HepG2 (cell line): ENCODE measurements around the gene PPP1R14D. TPM values are rescaled to one million over a fixed set of nuclear protein-coding genes. Genes with fewer than 3 reads are reported as not detected.

Source experiments
- ATAC-seq: fragments of 200-7000 bp; cut with Tn5 transposase; 3 replicates; pipeline ENCODE4 v1.9.1; 2020; ENCODE audit warnings: mild to moderate bottlenecking, moderate library complexity
- BruUV-seq: library from RNA; stranded (reverse); fragments of 400-500 nt; replicated peaks from 2 replicates; lab custom pipeline; 2021; lab: Mats Ljungman, UMichigan
- CTCF ChIA-PET: fragments of 300-600 bp; formaldehyde crosslinking; extraction: SDS; loops from one replicate; lab custom pipeline; 2021; ENCODE audit warnings: low total read pairs, inconsistent platforms, low intra/inter-chr PET ratio; lab: Yijun Ruan, JAX
- POLR2A ChIA-PET: fragments of 350-600 bp; sonication (Branson Sonifier 250); formaldehyde crosslinking; loops from one replicate; lab custom pipeline; 2020; ENCODE audit warnings: antibody characterized with exemption, inconsistent platforms; lab: Yijun Ruan, JAX
- DNase-seq: peaks from one replicate; pipeline ENCODE4 v3.0.0-alpha.2; 2015; ENCODE audit warnings: low spot score
- FAIRE-seq: peaks from 3 replicates; lab custom pipeline; 2011; peaks lifted over from hg19 to GRCh38; lab: Jason Lieb, UNC
- H2AFZ ChIP-seq: one replicate; pipeline ENCODE4 v1.6.1; 2011; ENCODE audit warnings: low read length, inconsistent platforms
- H3K27ac ChIP-seq: fragments of 300-600 bp; 3 replicates; pipeline ENCODE4 v1.8.0; 2011; ENCODE audit warnings: mixed run types, mild to moderate bottlenecking, mixed read lengths, low read length, inconsistent platforms; ENCODE audit not compliant: insufficient read depth; ENCODE audit errors: extremely low read length
- H3K27me3 ChIP-seq, 2 experiments: fragments of 200-600 bp in 1 of 2; 2 replicates in 1 of 2; 3 replicates in 1 of 2; pipeline versions ENCODE4 v1.6.0 to v1.8.0; 2011; ENCODE audit warnings: low read length in 2 of 2, mild to moderate bottlenecking in 2 of 2, moderate library complexity in 2 of 2, inconsistent platforms in 1 of 2; ENCODE audit not compliant: insufficient read depth in 2 of 2, control insufficient read depth in 1 of 2
- H3K36me3 ChIP-seq, 2 experiments: fragments of 200-600 bp in 1 of 2; replicated peaks in 1 of 2; 2 replicates in 1 of 2; 3 replicates in 1 of 2; pipeline versions ENCODE4 v1.5.1 to v1.8.0; 2011; ENCODE audit warnings: low read length in 2 of 2, inconsistent platforms in 1 of 2; ENCODE audit not compliant: insufficient read depth in 2 of 2, control insufficient read depth in 1 of 2
- H3K4me1 ChIP-seq: 2 replicates; pipeline ENCODE4 v1.5.1; 2012; ENCODE audit warnings: low read length, inconsistent platforms; ENCODE audit not compliant: insufficient read depth
- H3K4me2 ChIP-seq: 2 replicates; pipeline ENCODE4 v1.6.0; 2011; ENCODE audit warnings: low read depth, low read length, inconsistent platforms
- H3K4me3 ChIP-seq, 3 experiments: fragments of 200-600 bp in 1 of 3; sonication (generic), shearing (Covaris generic) in 1 of 3; replicated peaks in 1 of 3; 2 replicates each; pipeline ENCODE4 v1.5.1; 2011 to 2016; ENCODE audit warnings: low read length in 3 of 3, inconsistent platforms in 2 of 3, low read depth in 2 of 3, mild to moderate bottlenecking in 2 of 3, control low read depth in 1 of 3, mixed read lengths in 1 of 3; ENCODE audit not compliant: insufficient read depth in 1 of 3
- H3K79me2 ChIP-seq: one replicate; pipeline ENCODE4 v1.6.1; 2011; ENCODE audit warnings: low read length, inconsistent platforms; ENCODE audit not compliant: insufficient read depth
- H3K9ac ChIP-seq: 2 replicates; pipeline ENCODE4 v1.6.0; 2011; ENCODE audit warnings: mild to moderate bottlenecking, low read depth, low read length, inconsistent platforms; ENCODE audit not compliant: insufficient read depth
- H3K9me3 ChIP-seq: 2 replicates; pipeline ENCODE4 v1.5.1; 2012; ENCODE audit warnings: mild to moderate bottlenecking, low read length
- H4K20me1 ChIP-seq: 2 replicates; pipeline ENCODE4 v1.6.0; 2011; ENCODE audit warnings: inconsistent platforms, mild to moderate bottlenecking, low read length, moderate library complexity; ENCODE audit not compliant: insufficient read depth
- DR1 ChIP-seq: sonication (generic); formaldehyde crosslinking; IDR thresholded peaks from 2 replicates; pipeline ENCODE4 v1.8.0; 2021; ENCODE audit warnings: mild to moderate bottlenecking, missing genetic modification reagents, inconsistent platforms
- KAT2B ChIP-seq: fragments of 150-350 bp; IDR thresholded peaks from 2 replicates; pipeline ENCODE4 v1.6.1; 2014; ENCODE audit warnings: low read depth, low read length, borderline replicate concordance
- LCORL ChIP-seq, 2 experiments: fragments of 450-650 bp in 1 of 2; sonication (generic) in 1 of 2; formaldehyde crosslinking in 1 of 2; IDR thresholded peaks; 2 replicates each; pipeline versions ENCODE4 v1.5.0 to v1.6.1; 2017 to 2020; ENCODE audit warnings: antibody characterized with exemption in 1 of 2, missing genetic modification reagents in 1 of 2
- SKI ChIP-seq: fragments of 450-650 bp; IDR thresholded peaks from one replicate; pipeline ENCODE4 v1.6.1; 2018; ENCODE audit warnings: mild to moderate bottlenecking; ENCODE audit not compliant: partially characterized antibody
- SRY ChIP-seq: sonication (generic); formaldehyde crosslinking; IDR thresholded peaks from 2 replicates; pipeline ENCODE4 v1.8.0; 2022; ENCODE audit warnings: mild to moderate bottlenecking, missing genetic modification reagents
- ZNF256 ChIP-seq: sonication (generic); formaldehyde crosslinking; conservative IDR thresholded peaks from 2 replicates; pipeline ENCODE4 v1.4.0; 2020; ENCODE audit warnings: missing genetic modification reagents
- ZNF446 ChIP-seq: sonication (generic); formaldehyde crosslinking; IDR thresholded peaks from 2 replicates; pipeline ENCODE4 v1.5.0; 2020; ENCODE audit warnings: mild to moderate bottlenecking, missing genetic modification reagents
- ZNF484 ChIP-seq: sonication (generic); formaldehyde crosslinking; IDR thresholded peaks from 2 replicates; pipeline ENCODE4 v1.5.1; 2020; ENCODE audit warnings: mild to moderate bottlenecking, low read depth, missing genetic modification reagents, borderline replicate concordance
- ZNF530 ChIP-seq: sonication (generic); formaldehyde crosslinking; IDR thresholded peaks from 2 replicates; pipeline ENCODE4 v1.5.0; 2020; ENCODE audit warnings: low read depth, mild to moderate bottlenecking, missing genetic modification reagents
- ZNF713 ChIP-seq: sonication (generic); formaldehyde crosslinking; IDR thresholded peaks from 2 replicates; pipeline ENCODE4 v1.4.0; 2020; ENCODE audit warnings: mild to moderate bottlenecking, missing genetic modification reagents
- ZNF879 ChIP-seq: sonication (generic); formaldehyde crosslinking; IDR thresholded peaks from 2 replicates; pipeline ENCODE4 v1.8.1; 2023; ENCODE audit warnings: missing genetic modification reagents
- WGBS: methylation state at CpG from one replicate; pipeline ENCODE4 v1.1.6; 2017; ENCODE audit warnings: low lambda C conversion rate; 5-methylcytosine and 5-hydroxymethylcytosine counted together
- in situ Hi-C: cut with HindIII; loops from 2 replicates; pipeline ENCODE4 v1.10.0; 2017; ENCODE audit warnings: low pct_unique_long_range_greater_than_20kb; ENCODE audit not compliant: extremely low pct_ligation_motif_present
- intact Hi-C: fragments of 100-400 bp; cut with micrococcal nuclease; formaldehyde crosslinking; loops from one replicate; pipeline ENCODE4 v1.10.0; 2022; ENCODE audit not compliant: unreplicated experiment
- polyA plus RNA-seq, 8 experiments: library from polyadenylated mRNA; depleted of rRNA in 3 of 8; stranded (reverse) in 7 of 8; unstranded in 1 of 8; fragments of >200 nt; fragmentation: Illumina TruSeq in 4 of 8; extraction: Trizol in 4 of 8; gene quantifications; 2 replicates each; pipeline versions ENCODE4 v1.2.1 to v1.2.3, GENCODE V29; 2011 to 2016; ENCODE audit warnings: low read depth in 4 of 8, missing spikeins in 1 of 8, mixed read lengths in 1 of 8; ENCODE audit not compliant: insufficient read depth in 1 of 8
- total RNA-seq, 5 experiments: library from RNA; depleted of rRNA; stranded (reverse); fragments of >200 nt; fragmentation: Illumina TruSeq; extraction: Trizol; gene quantifications; 2 replicates each; pipeline ENCODE4 v1.2.3, GENCODE V29; 2016; ENCODE audit warnings: low read depth in 1 of 5
- TF ChIP-seq, protein P1 (sequence below): sonication (generic); formaldehyde crosslinking; IDR thresholded peaks from one replicate; pipeline ENCODE4 v1.5.1; 2020; ENCODE audit warnings: mild to moderate bottlenecking, missing genetic modification reagents; ENCODE audit errors: not compliant biosample characterization
- TF ChIP-seq, protein P2 (sequence below): sonication (generic); formaldehyde crosslinking; IDR thresholded peaks from 2 replicates; pipeline ENCODE4 v1.5.1; 2020; ENCODE audit warnings: mild to moderate bottlenecking, moderate library complexity, missing genetic modification reagents

The PPP1R14D gene
- total and polyA plus RNA-seq, 2 of the 13 experiments (the other 11 are each of a cell fraction or from before 2014, with no cell fraction given): 0.53 to 0.55 TPM

DNA sequence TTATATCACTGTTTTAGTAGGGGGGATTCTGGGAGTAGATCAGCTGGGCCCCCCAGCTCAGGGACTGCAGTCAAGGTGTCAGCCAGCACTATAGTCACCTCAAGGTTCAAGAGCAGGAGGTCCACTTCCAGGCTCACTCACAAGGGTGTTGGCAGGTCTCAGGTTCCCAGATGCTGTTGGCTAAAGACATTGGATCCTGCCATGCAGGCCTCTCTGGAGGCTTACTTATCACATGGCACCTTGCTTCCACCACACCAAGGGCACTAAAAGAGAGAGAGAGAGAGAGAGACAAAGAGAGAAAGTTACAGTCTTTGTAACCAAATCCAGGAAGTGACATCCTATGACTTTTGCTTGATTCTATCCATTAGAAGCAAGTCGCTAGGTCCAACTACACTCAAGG lies 7.5 kb upstream of the PPP1R14D start:
- H2AFZ ChIP-seq: no peak overlapping the region
- CTCF ChIA-PET: no interaction called here

More for the DNA sequence above, 7.5 kb upstream of the PPP1R14D start:
- no peak overlapping the region for H3K9ac ChIP-seq
- DNase-seq (no peak), FAIRE-seq (no peak), ATAC-seq (no peak)
- 55% methylated on average over 1 of the region's 1 CpG for WGBS
- H3K36me3 ChIP-seq: no peaks in the 10 kb centered on the region
- no peaks in the 10 kb centered on the region for H3K9me3 ChIP-seq
- TF ChIP-seq, protein P1, sequence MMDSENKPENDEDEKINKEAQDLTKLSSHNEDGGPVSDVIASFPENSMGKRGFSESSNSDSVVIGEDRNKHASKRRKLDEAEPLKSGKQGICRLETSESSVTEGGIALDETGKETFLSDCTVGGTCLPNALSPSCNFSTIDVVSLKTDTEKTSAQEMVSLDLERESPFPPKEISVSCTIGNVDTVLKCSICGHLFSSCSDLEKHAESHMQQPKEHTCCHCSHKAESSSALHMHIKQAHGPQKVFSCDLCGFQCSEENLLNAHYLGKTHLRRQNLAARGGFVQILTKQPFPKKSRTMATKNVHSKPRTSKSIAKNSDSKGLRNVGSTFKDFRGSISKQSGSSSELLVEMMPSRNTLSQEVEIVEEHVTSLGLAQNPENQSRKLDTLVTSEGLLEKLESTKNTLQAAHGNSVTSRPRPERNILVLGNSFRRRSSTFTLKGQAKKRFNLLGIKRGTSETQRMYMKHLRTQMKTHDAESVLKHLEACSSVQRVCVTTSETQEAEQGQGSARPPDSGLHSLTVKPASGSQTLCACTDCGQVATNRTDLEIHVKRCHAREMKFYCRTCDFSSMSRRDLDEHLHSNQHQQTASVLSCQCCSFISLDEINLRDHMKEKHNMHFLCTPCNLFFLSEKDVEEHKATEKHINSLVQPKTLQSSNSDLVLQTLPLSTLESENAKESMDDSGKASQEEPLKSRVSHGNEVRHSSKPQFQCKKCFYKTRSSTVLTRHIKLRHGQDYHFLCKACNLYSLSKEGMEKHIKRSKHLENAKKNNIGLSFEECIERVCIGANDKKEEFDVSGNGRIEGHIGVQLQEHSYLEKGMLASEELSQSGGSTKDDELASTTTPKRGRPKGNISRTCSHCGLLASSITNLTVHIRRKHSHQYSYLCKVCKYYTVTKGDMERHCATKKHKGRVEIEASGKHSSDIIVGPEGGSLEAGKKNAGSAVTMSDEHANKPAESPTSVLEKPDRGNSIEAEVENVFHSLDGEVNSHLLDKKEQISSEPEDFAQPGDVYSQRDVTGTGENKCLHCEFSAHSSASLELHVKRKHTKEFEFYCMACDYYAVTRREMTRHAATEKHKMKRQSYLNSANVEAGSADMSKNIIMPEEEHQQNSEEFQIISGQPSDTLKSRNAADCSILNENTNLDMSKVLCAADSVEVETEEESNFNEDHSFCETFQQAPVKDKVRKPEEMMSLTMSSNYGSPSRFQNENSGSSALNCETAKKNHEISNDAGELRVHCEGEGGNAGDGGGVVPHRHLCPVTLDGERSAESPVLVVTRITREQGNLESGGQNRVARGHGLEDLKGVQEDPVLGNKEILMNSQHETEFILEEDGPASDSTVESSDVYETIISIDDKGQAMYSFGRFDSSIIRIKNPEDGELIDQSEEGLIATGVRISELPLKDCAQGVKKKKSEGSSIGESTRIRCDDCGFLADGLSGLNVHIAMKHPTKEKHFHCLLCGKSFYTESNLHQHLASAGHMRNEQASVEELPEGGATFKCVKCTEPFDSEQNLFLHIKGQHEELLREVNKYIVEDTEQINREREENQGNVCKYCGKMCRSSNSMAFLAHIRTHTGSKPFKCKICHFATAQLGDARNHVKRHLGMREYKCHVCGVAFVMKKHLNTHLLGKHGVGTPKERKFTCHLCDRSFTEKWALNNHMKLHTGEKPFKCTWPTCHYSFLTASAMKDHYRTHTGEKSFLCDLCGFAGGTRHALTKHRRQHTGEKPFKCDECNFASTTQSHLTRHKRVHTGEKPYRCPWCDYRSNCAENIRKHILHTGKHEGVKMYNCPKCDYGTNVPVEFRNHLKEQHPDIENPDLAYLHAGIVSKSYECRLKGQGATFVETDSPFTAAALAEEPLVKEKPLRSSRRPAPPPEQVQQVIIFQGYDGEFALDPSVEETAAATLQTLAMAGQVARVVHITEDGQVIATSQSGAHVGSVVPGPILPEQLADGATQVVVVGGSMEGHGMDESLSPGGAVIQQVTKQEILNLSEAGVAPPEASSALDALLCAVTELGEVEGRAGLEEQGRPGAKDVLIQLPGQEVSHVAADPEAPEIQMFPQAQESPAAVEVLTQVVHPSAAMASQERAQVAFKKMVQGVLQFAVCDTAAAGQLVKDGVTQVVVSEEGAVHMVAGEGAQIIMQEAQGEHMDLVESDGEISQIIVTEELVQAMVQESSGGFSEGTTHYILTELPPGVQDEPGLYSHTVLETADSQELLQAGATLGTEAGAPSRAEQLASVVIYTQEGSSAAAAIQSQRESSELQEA (CRISPR knock-in tag): no peak
- TF ChIP-seq SKI (no peak), KAT2B (no peak), SRY (CRISPR knock-in tag) (no peak), ZNF484 (CRISPR knock-in tag) (no peak), ZNF256 (CRISPR knock-in tag) (no peak), LCORL (IDR thresholded peaks at IDR 0.05) (no peak), LCORL (CRISPR knock-in tag; IDR thresholded peaks at IDR 0.05) (no peak), ZNF530 (CRISPR knock-in tag) (no peak), DR1 (no peak), ZNF446 (no peak), ZNF713 (CRISPR knock-in tag) (no peak), ZNF879 (CRISPR knock-in tag) (no peak)
- TF ChIP-seq, protein P2, sequence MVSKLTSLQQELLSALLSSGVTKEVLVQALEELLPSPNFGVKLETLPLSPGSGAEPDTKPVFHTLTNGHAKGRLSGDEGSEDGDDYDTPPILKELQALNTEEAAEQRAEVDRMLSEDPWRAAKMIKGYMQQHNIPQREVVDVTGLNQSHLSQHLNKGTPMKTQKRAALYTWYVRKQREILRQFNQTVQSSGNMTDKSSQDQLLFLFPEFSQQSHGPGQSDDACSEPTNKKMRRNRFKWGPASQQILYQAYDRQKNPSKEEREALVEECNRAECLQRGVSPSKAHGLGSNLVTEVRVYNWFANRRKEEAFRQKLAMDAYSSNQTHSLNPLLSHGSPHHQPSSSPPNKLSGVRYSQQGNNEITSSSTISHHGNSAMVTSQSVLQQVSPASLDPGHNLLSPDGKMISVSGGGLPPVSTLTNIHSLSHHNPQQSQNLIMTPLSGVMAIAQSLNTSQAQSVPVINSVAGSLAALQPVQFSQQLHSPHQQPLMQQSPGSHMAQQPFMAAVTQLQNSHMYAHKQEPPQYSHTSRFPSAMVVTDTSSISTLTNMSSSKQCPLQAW: no peak
- H3K4me1 ChIP-seq: peaks cover 4% of the 10 kb centered on the region; the same call in 1 of the 2 replicates
- H3K27me3 ChIP-seq: no peaks in the 10 kb centered on the region; a peak in 2 of 5 replicates
- H4K20me1 ChIP-seq: no peaks in the 10 kb centered on the region
- in situ Hi-C loops (no loop called here), intact Hi-C loops (no loop called here)
- no peak overlapping the region for H3K4me2 ChIP-seq
- no peaks in the 10 kb centered on the region for H3K79me2 ChIP-seq
- BruUV-seq: no TSS peak
- no peak overlapping the region for H3K27ac ChIP-seq
- POLR2A ChIA-PET: no interaction called here
- H3K4me3 ChIP-seq: no peak overlapping the region
